ENCODE results near the gene TRIP12.
"Not testable (repeated sequence)": the region's sequence is repeated elsewhere in the genome, so short reads cannot be mapped to it uniquely, and the experiment has no call there.

TRIP12 gene

DNA sequence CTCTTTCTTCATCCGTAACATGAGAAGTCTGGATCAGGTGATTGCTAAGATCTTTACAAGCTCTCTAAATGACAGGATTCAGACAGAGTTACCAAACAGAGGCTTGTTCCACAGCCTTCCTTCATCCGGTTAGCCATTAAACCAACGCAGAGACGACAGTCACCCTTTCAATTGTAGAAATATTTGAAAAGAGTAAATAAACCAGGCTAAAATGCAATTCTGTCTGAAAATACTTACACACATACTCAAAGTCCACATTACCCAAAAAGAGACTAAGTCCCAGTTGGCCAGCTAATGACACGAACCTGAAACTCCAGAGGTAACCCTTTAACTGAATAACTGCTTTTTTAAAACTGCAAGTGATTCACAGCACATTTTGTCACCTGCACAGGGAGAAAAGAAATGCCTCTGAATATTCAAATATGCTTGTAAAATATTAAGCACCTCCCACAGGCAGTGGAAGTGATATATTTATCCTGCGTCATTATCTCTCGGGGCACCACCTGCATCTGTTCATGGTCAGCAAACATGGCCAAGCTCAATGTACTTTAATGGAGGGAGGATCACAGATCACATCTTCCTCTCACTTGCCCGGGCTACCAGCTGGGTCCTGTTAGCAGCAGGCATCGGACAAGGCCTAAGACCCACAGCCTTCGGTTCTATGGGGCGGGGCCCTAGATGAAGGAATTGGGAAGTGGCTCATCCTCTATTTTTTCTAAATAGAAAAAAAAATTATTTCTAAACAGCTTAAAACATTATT, 168.7 kb downstream of the TRIP12 start:
- no peak for DNase-seq

DNA sequence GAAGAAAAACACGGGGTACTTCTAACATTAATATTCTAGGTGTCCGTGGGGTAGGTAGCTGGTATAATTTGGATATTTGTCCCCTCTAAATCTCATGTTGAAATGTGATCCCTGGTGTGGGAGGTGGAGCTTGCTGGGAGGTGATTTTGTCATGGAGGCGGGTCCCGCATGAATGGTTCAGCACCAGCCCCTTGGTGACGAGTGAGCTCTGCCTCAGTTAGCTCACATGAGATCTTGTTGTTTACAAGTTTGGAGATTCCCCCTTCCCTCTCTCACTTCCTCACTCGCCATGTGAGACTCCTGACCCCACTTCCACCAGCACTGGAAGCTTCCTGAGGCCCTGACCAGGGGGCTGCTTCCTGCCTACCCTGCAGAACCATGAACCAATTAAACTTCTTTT, 172.0 kb downstream of the TRIP12 start:
- DNase-seq, result no peak

DNA sequence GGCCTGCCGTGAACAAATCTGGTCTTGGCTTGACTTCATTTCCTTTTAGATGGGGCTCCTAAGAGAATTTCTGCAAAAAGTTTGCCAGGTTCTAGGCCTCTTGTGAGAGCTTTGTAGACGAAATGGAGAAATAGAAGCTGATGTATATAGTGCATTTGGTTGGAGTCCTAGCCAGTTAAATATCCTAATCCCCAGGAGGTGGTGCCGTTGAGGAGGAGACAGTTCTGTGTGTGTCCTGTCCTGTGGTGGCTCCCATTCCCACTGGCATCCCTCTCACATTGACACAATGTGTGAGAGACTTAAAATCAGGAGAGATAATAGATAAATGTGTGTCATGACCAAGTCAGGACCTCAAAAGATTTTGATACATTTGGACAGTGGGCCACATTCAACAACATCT, 172.9 kb downstream of the TRIP12 start:
- DNase-seq, result no peak

DNA sequence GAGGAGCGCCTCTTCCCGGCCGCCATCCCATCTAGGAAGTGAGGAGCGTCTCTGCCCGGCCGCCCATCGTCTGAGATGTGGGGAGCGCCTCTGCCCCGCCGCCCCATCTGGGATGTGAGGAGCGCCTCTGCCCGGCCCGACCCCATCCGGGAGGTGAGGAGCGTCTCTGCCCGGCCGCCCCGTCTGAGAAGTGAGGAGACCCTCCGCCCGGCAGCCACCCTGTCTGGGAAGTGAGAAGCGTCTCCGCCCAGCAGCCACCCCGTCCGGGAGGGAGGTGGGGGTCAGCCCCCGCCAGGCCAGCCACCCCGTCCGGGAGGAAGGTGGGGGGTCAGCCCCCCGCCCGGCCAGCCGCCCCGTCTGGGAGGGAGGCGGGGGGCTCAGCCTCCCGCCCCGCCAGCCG, 179.1 kb downstream of the TRIP12 start:
- not testable (repeated sequence) for DNase-seq

DNA sequence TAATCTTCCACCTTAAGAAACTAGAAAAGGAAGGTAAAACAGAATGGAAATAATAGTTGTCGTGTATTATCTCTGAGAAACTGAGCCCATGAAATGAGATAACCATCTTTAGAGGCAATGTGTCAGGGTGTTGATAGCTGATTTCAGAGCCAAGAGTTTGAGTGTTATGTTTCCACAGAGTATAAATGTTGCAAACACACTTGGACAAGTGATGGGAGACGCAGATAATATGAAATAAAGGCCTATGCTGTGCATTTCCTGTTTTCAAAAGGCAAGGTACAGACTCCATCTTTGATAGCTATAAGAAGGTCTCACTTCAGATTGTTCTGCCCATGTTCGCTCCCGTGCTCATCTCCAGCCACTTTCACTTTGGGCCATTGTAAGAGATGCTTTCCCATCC, 181.5 kb downstream of the TRIP12 start:
- DNase-seq, result no peak

DNA sequence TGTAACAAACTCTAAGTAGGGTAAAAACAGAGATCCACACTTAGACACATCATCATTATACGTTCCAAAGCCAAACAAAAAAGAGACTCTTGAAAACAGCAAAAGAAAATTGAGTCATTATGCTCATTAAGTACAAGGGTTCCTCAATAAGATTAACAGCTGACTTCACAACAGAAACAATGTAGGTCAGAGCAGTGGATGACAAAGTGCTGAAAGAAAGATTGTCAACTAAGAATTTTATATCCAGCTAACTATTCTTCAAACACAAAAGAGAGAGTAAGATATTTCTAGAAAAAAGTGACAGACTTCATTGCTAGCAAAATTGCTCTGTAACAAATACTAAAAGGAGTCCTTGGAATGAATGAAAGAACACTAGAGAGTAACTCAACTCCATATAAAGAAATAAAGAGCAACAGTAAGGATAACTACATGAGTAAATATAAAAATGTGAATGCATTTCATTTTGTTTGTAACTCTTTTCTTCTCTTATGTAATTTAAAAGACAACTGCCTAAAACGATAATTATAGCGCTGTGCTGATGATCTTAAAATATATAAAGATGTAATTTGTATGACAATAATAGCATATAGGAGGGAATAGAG, 183.7 kb downstream of the TRIP12 start:
- no peak for DNase-seq

DNA sequence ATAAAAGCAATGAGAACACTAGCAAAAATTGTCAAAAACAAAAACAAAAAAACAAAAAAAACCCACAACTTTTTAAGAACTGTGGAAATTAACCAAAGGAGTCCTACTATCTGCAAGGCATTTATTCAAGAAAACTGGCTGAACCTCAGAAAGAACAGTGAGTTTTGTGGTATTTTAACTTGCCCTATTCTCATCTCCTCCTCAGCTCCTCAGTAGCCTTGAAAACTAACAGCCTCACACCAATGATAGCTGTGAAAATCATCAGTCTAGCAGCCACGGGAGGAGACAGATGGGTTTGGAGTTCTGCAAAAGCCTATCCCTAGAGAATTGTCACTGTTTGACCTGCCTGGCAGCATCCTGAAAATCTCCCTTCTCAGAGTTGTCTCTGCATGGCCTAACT, 187.4 kb downstream of the TRIP12 start:
- DNase-seq, result no peak

DNA sequence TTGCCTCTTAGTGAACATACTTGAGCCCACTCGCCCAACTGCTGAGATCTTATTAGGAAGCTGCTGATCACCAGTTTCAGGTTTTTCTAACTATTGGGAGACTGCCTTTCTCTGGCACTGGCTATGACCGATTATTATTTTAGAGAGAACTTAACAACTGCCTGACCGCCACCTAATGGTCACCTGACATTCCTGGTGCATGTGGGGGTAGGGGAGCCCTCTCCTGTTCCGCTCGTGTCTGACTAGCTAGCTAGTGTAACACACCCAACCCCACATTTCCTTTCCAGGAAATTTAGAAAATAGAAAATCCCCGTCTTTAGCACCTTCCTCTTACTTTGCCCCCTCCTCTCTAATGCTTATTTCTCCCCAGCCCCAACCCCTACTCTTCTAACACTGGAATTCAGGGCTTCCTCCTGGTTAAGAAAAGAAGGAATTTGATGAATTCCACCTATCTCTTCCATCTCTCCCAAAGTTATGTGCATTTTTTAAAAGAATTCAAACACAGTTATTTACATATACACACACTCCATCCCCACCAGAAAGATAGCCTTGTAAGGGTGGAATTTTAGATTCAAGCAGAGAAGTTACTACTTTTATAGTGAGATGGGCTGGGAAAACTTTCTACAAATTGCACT, 188.1 kb downstream of the TRIP12 start:
- no peak for DNase-seq

DNA sequence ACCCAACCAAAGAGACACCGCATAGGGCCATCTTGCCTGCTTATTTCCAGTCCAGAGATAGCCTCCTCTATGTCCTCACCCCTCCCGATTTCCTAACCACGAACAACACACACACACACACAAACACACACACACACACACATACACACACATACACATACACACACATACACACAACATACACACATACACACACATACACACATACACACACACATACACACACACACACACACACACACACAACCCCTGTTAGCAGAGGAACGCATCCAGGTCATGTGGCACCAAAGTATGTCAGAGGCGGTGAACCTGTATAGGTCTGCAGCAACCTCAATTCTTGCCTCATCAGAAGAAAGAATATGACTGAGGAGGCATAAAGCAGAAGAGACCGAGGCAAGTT, 188.9 kb downstream of the TRIP12 start:
- no peak for DNase-seq

DNA sequence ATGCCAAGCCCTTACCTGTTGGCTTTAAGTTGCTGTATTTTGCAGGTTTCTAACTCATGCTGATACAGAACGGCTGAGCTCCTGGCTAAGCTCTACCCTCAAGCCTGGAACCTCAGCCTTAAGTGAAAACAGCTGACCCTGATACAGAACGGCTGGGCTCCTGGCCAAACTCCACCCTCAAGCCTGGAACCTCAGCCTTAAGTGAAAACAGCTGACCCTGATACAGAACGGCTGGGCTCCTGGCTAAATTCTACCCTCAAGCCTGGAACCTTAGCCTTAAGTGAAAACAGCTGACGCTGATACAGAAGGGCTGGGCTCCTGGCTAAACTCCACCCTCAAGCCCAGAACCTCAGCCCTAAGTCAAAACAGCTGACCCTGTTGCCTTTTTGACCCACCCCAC, 189.9 kb downstream of the TRIP12 start:
- peak; percentile 60 for DNase-seq

DNA sequence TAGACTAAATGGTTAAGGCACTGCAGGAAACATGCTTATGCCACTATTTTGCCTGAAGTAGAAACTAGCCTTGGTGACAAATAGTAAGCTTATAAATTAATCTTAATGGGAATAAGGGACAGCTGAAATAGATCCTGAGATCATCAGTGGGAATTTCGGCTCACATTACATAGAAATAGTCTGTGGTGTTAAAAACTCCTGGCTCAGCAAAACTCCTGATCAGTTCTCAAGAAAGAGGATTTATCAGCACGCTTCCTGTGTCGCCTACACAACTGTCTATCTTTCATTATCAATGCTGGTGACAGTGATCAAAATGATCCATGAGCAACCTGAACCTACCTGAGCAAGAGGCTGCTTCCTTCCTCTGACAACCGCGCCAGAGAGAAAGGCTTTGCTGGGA, 190.4 kb downstream of the TRIP12 start:
- no peak for DNase-seq

DNA sequence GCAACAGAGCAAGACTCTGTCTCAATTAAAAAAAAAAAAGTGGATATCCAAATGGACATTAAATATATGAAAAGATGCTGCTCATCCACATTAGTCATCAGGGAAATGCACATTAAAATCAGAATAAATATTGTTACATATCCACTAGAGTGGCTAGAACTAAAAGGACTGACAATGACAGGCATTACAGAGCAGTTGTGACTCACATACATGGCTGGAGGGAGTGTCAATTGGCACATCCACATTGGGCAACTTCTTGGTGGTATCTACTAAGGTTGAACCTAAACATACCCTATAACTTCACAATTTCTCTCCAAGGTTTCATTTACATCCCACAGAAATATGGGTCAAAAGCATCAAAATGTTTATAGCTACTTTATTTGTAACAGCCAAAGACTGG, 193.4 kb downstream of the TRIP12 start:
- DNase-seq, result no peak

DNA sequence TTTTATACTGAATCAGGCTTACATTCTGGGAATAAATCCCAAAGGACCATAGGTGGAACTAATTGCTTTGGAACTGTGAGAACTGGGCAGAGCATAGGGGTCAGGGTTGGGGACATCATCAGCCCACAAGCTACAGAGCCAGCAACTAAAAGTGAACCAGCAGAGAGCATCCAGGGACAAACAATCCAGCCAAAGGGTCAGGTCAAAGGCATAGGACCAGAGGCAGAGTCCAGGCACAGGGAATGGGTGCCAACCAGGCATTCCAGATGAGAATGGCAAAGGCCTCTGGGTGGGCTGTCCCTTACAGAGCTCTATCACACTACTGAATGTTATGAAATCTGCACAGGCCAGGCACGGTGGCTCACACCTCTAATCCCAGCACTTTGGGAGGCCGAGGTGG, 195.2 kb downstream of the TRIP12 start:
- DNase-seq, result no peak

DNA sequence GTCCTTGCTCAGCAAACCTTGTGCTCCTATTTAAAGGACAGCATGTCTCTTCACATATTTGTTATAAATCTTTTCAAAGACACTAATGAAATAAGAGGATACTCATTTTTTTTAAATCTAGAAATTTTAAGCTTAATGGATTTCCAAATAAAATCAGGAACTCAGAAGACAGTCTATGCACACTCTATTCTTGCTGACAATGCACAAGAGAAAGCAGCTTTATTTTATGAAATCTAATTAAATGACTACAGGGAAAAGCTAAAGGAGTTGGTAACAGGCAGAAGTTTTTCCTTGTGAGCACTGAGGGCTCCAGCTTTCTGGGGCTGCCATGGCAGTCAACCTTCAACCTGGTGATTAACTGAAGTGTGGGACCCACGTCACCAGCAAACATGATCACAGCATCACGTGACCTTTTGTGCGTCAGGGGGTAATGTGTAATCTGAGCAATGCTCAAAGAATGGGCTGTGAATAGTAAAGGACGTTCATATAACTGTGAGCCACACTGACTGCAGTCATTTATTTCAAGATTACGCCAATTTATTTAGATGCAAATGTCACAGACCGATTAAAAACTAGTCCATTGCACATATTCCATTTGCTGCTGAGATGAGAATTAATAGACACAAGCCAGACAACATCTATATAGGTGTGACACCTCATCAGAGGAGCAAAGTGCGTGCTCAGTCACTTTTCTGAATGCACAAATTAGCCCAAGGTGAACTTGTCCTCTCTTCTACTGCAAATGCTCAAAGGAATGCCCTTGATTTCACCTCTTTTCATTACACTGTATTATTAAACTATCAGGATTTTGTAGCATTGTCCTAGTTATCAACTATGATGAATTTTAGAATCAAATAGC, 195.9 kb downstream of the TRIP12 start:
- DNase-seq, result peak; percentile 76

DNA sequence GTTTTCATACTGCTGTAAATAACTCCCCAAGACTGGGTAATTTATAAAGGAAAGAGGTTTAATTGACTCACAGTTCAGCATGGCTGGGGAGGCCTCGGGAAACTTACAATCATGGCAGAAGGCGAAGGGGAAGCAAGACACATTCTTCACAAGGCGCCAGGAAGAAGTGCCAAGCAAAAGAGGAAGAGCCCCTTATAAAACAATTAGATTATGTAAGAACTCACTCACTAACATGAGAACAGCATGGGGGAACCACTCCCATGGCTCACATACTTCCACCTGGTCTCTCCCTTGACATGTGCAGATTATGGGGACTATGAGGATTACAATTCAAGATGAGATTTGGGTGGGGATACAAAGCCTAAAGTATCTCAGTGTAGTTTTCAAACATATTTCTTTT, 198.6 kb downstream of the TRIP12 start:
- not testable (repeated sequence) for DNase-seq

DNA sequence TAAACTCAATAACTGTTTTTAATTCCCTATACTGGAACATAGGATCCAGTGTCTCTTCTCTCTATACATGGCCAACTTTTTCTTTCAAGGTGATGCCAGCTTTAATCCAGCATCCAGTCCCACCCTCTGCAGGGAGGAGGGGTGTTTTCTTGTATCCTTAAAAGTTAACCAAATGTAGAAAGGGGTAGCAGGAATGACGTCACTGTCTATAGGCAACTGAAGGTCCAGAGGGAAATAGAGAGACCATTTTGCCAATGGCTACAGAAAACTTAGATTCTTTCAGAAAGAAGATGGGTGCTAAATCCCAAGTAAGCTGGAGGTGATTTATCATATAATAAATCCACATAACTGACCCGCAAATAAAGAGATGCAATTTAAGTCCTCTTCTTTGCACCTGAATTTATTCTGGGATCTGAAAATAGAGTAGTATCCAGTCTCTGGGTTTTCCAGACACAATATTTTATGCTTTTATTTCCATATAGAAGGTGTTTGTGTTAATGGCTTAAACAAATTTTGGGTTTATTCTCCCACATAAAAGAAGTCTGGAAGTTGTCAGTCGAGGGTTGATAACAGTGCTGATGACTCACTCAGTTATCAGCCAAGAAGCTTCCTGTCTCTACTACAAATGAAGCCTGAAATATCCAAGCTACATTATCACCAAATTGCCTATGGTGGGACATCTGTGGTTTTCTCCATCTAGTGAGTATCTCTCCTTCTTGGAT, 201.7 kb downstream of the TRIP12 start:
- no peak for DNase-seq

DNA sequence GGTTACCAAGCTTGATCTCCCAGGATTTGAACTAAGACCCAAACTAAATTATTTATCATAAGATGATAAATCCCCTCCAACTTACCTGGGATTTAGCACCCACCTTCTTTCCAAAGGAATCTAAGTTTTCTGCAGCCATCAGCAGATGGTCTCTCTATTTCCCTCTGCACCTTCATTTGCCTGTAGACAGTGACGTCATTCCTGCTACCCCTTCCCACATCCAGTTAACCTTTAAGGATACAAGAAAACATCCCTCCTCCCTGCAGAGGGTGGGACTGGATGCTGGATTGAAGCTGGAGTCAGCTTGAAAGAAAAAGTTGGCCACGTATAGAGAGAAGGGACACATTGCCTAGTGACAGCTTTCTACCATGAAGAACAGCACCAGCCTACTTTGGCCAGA, 203.8 kb downstream of the TRIP12 start:
- DNase-seq, result no peak

DNA sequence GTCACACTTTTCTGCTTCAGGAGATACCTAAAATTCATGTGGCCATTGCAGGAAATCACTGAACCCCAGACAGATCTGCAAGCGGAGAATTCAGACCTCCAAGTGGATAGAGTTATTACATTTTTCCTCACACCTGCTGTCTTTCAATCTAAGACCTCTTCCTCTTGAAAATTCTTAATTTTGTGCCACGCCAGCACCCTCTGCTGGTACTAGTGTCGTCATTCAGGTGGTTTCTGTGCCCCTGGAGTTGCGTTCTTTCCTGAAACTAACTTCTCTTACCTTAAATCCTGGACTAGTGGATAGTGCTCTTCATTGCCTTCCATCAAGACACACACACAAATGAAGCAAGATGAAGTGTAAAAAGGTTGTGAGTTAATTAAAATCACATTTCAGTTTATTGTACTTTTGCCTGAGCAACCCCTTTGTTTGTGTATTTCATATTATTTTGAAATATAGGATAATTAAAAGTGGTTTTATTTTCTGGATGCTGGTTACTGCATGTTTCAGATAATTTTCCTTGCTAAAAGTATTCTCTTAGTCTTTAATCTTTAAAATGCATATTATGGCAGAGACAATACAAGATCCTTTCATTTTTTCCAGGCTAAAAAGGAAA, 205.8 kb downstream of the TRIP12 start:
- peak; percentile 28 for DNase-seq

DNA sequence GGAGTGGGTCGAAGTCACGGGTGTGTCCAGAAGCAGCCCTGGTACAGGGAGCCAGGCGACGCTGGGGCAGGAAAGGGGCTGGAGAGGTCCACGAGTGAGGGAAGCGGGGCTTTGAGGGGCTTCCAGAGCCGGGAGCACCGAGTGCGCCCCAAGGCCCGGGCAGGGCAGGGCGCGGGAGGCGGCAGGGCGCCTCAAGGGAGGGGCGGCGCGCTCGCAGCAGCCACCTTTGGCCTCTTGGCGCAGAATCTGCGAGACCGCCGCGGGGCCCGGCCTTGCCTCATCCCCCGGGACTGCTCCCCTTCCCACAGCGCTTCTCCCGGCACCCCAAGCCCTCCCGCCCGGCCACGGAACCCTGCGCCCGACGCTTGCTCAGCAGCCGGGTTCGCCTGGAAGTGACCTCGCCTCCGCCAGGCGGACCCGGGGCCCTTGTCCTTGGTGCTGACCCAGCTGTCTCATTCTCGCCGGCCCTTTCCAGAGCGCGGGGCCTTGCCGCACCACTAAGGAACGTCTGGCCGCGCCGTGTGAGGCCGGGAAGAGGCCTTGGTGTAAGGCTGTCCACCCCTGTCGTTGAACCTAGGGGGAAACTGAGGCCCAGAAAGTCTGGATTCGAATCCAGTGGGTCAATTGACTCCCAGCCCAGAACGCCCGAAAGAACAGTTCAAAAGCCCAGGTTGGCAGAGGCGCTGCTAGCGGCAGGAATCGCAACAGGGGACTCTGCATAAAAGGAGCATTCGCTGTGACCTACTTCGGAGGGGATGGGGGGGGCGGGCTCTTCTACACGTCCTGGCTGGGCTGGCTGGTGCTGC, 206.9 kb downstream of the TRIP12 start:
- no peak for DNase-seq

DNA sequence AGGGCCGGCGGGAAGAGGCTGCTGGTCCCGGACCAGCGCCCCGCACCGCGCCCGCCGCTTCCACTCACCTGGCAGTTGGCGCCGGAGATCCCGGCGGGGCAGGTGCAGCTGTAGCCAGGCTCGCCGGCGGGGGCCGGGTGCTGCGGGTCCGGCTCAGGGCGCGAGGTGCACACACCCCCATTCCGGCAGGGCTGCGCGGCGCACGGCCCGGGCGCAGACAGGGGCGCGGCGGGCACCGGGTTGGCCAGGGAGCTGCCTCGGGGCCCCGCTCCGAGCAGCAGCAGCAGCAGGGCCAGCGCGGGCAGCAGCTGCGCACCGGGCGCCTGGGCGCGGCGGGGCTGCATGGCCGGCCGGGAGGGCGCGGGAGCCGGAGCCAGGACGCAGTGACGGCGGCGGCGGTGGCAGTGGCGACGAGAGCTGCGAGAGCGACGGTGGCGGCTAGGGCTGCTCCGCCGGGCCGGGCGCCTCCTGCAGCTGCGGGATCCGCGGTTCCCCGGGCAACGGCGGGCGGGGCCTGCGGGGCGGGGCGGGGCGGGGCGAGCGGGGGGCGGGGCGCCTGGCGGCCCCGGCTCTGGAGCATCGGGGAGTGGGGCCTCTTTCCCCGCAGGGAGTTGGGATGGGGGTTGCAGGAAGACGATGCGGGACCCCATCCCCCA, 207.6 kb downstream of the TRIP12 start, which contains the start of gene DNER:
Gene DNER, minus strand, starts transcription at position 476 of the 656 bp plus-strand sequence. Its CDS starts 132 bp downstream, at position 344.
- peak; percentile 37 for DNase-seq
